GM23338 (cell line): ENCODE measurements around the gene JARID2. TPM values are rescaled to one million over a fixed set of nuclear protein-coding genes. Genes with fewer than 3 reads are reported as not detected.

Experiments
- ATAC-seq: fragments of 200-7000 bp; cut with Tn5 transposase; 3 replicates; pipeline ENCODE4 v1.9.1; 2020
- DNase-seq: peaks from one replicate; pipeline ENCODE4 v3.0.0-alpha.2; 2015; ENCODE audit warnings: low spot score
- H2AFZ ChIP-seq: fragments of 200-600 bp; sonication (generic); 2 replicates; pipeline ENCODE4 v1.8.0; 2016; ENCODE audit warnings: antibody characterized with exemption, mild to moderate bottlenecking, moderate library complexity
- H3F3A ChIP-seq: fragments of 200-600 bp; sonication (generic); replicated peaks from 2 replicates; pipeline ENCODE4 v1.8.0; 2017; ENCODE audit warnings: antibody characterized with exemption, mixed run types, low read depth
- H3K27ac ChIP-seq: fragments of 200-600 bp; sonication (generic); 2 replicates; pipeline ENCODE4 v1.6.1; 2016; ENCODE audit warnings: low read depth
- H3K27me3 ChIP-seq: fragments of 200-600 bp; sonication (generic); 2 replicates; pipeline ENCODE4 v1.8.0; 2016; ENCODE audit warnings: mild to moderate bottlenecking, mixed run types, moderate library complexity; ENCODE audit not compliant: insufficient read depth
- H3K36me3 ChIP-seq: fragments of 200-600 bp; sonication (generic); 2 replicates; pipeline ENCODE4 v1.8.0; 2016; ENCODE audit warnings: mild to moderate bottlenecking; ENCODE audit not compliant: insufficient read depth
- H3K4me1 ChIP-seq: fragments of 200-600 bp; sonication (generic); 2 replicates; pipeline ENCODE4 v1.8.0; 2016; ENCODE audit warnings: mild to moderate bottlenecking, moderate library complexity; ENCODE audit not compliant: insufficient read depth
- H3K4me2 ChIP-seq: fragments of 200-600 bp; sonication (generic); 2 replicates; pipeline ENCODE4 v1.7.1; 2017; ENCODE audit warnings: mixed run types
- H3K4me3 ChIP-seq: fragments of 200-600 bp; sonication (generic); 2 replicates; pipeline ENCODE4 v1.6.1; 2016; ENCODE audit warnings: mixed run types
- H3K79me2 ChIP-seq: fragments of 200-600 bp; sonication (generic); replicated peaks from 2 replicates; pipeline ENCODE4 v1.8.0; 2017; ENCODE audit warnings: mild to moderate bottlenecking; ENCODE audit not compliant: insufficient read depth
- H3K9me2 ChIP-seq: fragments of 200-600 bp; sonication (generic); 2 replicates; pipeline ENCODE4 v1.8.0; 2017; ENCODE audit not compliant: insufficient read depth
- H4K20me1 ChIP-seq: fragments of 200-600 bp; sonication (generic); replicated peaks from 2 replicates; pipeline ENCODE4 v1.8.0; 2017; ENCODE audit warnings: mild to moderate bottlenecking; ENCODE audit not compliant: insufficient read depth
- H3K27ac Mint-ChIP-seq: 2 replicates; pipeline ENCODE4 v1.8.0; 2020; ENCODE audit warnings: inconsistent platforms, mild to moderate bottlenecking, moderate library complexity, mixed read lengths
- H3K27me3 Mint-ChIP-seq: 3 replicates; pipeline ENCODE4 v1.8.0; 2022; ENCODE audit warnings: low read depth, mild to moderate bottlenecking, moderate library complexity, mixed read lengths, inconsistent platforms; ENCODE audit not compliant: insufficient read depth, poor library complexity
- H3K36me3 Mint-ChIP-seq: 3 replicates; pipeline ENCODE4 v1.8.0; 2021; ENCODE audit warnings: low read depth, mild to moderate bottlenecking, inconsistent platforms, moderate library complexity, mixed read lengths
- H3K4me1 Mint-ChIP-seq: 3 replicates; pipeline ENCODE4 v1.8.0; 2020; ENCODE audit warnings: mild to moderate bottlenecking, inconsistent platforms, mixed read lengths
- H3K4me3 Mint-ChIP-seq: 3 replicates; pipeline ENCODE4 v1.8.0; 2021; ENCODE audit warnings: moderate library complexity, mild to moderate bottlenecking, inconsistent platforms, mixed read lengths
- H3K9me3 Mint-ChIP-seq: 3 replicates; pipeline ENCODE4 v1.8.0; 2020; ENCODE audit warnings: moderate library complexity, mild to moderate bottlenecking, inconsistent platforms, mixed read lengths
- POLR2AphosphoS5 ChIP-seq: IDR thresholded peaks from 2 replicates; pipeline ENCODE4 v1.6.1; 2016; ENCODE audit warnings: antibody characterized with exemption, low read depth
- polyA plus RNA-seq: library from polyadenylated mRNA; unstranded; fragments of >200 nt; fragmentation: Nextera tagmentation; extraction: Ambion mirVana; gene quantifications from 2 replicates; pipeline ENCODE4 v1.2.1, GENCODE V29; 2016
- total RNA-seq: library from RNA; depleted of rRNA; stranded (reverse); fragments of >200 nt; shearing (Covaris generic); gene quantifications from 2 replicates; pipeline ENCODE4 v1.2.3, GENCODE V29; 2014
- TF ChIP-seq, protein P1 (sequence below): fragments of 250-450 bp; sonication (Bioruptor Pico); IDR thresholded peaks from 2 replicates; pipeline ENCODE4 v1.5.0; 2020; ENCODE audit warnings: mild to moderate bottlenecking, moderate library complexity
- TF ChIP-seq, protein P2 (sequence below), 2 experiments: fragments of 200-600 bp in 1 of 2; sonication (generic) in 1 of 2; conservative IDR thresholded peaks; 2 replicates each; pipeline versions ENCODE4 v1.5.1 to v1.6.1; 2016 to 2017; ENCODE audit warnings: antibody characterized with exemption in 2 of 2, low read depth in 2 of 2, mild to moderate bottlenecking in 2 of 2, moderate library complexity in 1 of 2

JARID2 gene
- total and polyA plus RNA-seq, 2 experiments from 2014 or later: 92.8 to 196 TPM

DNA sequence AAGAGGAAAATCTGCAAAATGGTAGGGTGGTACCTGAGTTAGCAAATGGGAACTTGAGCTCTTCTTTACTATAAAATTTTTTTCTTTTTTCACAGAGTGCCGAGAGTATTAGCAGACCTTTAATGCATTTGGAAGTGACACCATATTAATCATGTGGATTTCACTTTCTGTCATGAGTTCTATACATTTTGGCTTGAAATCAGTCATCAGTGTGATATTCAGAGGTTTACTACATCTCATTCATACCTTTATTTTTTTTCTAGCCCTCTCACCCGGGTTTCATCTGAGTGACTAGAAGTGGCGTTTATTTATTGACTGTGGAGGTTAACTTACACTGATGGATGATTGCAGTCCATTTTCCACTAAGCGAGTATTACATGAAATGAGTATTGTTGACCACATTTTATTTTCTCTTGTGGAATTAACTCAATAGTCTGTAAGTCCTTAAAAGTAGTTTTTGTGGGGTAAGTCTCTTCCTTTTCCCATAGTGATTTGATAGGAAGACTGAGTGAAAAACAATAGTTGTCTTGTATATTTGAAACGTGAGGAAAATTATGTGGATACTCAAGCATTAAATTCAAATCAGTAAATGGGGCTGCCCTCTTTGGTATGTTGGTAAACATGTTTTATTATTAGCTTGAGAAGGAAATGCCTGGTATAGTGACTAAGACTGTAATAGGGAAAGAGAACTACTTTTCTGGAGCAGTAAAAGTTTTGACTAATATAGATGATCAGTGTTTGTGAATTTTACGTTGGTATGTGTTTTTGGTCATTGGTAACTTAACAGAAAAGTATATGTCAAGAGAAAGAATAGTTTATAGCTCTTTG is 55.5 kb downstream of the JARID2 start (continued):
- TF ChIP-seq, protein P1, sequence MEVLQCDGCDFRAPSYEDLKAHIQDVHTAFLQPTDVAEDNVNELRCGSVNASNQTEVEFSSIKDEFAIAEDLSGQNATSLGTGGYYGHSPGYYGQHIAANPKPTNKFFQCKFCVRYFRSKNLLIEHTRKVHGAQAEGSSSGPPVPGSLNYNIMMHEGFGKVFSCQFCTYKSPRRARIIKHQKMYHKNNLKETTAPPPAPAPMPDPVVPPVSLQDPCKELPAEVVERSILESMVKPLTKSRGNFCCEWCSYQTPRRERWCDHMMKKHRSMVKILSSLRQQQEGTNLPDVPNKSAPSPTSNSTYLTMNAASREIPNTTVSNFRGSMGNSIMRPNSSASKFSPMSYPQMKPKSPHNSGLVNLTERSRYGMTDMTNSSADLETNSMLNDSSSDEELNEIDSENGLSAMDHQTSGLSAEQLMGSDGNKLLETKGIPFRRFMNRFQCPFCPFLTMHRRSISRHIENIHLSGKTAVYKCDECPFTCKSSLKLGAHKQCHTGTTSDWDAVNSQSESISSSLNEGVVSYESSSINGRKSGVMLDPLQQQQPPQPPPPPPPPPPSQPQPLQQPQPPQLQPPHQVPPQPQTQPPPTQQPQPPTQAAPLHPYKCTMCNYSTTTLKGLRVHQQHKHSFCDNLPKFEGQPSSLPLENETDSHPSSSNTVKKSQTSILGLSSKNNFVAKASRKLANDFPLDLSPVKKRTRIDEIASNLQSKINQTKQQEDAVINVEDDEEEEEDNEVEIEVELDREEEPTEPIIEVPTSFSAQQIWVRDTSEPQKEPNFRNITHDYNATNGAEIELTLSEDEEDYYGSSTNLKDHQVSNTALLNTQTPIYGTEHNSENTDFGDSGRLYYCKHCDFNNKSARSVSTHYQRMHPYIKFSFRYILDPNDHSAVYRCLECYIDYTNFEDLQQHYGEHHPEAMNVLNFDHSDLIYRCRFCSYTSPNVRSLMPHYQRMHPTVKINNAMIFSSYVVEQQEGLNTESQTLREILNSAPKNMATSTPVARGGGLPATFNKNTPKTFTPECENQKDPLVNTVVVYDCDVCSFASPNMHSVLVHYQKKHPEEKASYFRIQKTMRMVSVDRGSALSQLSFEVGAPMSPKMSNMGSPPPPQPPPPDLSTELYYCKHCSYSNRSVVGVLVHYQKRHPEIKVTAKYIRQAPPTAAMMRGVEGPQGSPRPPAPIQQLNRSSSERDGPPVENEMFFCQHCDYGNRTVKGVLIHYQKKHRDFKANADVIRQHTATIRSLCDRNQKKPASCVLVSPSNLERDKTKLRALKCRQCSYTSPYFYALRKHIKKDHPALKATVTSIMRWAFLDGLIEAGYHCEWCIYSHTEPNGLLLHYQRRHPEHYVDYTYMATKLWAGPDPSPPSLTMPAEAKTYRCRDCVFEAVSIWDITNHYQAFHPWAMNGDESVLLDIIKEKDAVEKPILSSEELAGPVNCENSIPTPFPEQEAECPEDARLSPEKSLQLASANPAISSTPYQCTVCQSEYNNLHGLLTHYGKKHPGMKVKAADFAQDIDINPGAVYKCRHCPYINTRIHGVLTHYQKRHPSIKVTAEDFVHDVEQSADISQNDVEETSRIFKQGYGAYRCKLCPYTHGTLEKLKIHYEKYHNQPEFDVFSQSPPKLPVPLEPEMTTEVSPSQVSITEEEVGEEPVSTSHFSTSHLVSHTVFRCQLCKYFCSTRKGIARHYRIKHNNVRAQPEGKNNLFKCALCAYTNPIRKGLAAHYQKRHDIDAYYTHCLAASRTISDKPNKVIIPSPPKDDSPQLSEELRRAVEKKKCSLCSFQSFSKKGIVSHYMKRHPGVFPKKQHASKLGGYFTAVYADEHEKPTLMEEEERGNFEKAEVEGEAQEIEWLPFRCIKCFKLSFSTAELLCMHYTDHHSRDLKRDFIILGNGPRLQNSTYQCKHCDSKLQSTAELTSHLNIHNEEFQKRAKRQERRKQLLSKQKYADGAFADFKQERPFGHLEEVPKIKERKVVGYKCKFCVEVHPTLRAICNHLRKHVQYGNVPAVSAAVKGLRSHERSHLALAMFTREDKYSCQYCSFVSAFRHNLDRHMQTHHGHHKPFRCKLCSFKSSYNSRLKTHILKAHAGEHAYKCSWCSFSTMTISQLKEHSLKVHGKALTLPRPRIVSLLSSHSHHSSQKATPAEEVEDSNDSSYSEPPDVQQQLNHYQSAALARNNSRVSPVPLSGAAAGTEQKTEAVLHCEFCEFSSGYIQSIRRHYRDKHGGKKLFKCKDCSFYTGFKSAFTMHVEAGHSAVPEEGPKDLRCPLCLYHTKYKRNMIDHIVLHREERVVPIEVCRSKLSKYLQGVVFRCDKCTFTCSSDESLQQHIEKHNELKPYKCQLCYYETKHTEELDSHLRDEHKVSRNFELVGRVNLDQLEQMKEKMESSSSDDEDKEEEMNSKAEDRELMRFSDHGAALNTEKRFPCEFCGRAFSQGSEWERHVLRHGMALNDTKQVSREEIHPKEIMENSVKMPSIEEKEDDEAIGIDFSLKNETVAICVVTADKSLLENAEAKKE (CRISPR knock-in tag): no peak
- TF ChIP-seq POLR2AphosphoS5: no peak

- peak overlapping the region; percentile 28; the same call in 1 of the 2 replicates for H3K4me2 ChIP-seq
- H3K4me3 ChIP-seq: peak overlapping the region; percentile 10; the same call in 1 of the 2 replicates
- peaks cover 97% of the 10 kb centered on the region for H3K4me1 ChIP-seq
- peaks cover 16% of the 10 kb centered on the region for H3K27me3 Mint-ChIP-seq
- TF ChIP-seq, protein P2, sequence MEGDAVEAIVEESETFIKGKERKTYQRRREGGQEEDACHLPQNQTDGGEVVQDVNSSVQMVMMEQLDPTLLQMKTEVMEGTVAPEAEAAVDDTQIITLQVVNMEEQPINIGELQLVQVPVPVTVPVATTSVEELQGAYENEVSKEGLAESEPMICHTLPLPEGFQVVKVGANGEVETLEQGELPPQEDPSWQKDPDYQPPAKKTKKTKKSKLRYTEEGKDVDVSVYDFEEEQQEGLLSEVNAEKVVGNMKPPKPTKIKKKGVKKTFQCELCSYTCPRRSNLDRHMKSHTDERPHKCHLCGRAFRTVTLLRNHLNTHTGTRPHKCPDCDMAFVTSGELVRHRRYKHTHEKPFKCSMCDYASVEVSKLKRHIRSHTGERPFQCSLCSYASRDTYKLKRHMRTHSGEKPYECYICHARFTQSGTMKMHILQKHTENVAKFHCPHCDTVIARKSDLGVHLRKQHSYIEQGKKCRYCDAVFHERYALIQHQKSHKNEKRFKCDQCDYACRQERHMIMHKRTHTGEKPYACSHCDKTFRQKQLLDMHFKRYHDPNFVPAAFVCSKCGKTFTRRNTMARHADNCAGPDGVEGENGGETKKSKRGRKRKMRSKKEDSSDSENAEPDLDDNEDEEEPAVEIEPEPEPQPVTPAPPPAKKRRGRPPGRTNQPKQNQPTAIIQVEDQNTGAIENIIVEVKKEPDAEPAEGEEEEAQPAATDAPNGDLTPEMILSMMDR (conservative IDR thresholded peaks at IDR 0.05; ENCODE audit: low read depth in 2 of 2): no peak
- peak; percentile 31 for TF ChIP-seq POLR2AphosphoS5
- DNase-seq: no peak
- peaks cover 11% of the 10 kb centered on the region; the same call in 2 of the 3 replicates for H3K36me3 Mint-ChIP-seq
- peaks cover 43% of the 10 kb centered on the region; the same call in 1 of the 2 replicates for H3F3A ChIP-seq
- peaks cover 100% of the 10 kb centered on the region for H3K79me2 ChIP-seq
- H3K9me3 Mint-ChIP-seq: no peaks in the 10 kb centered on the region
- H3K27me3 ChIP-seq: no peaks in the 10 kb centered on the region
- ATAC-seq: peak; percentile 25
- no peak overlapping the region for H2AFZ ChIP-seq
- no peak overlapping the region for H3K27ac Mint-ChIP-seq
- peaks cover 97% of the 10 kb centered on the region for H4K20me1 ChIP-seq
- H3K9me2 ChIP-seq: no peaks in the 10 kb centered on the region
- peak overlapping the region; percentile 35; the same call in 1 of the 2 replicates for H3K27ac ChIP-seq
- H3K4me3 Mint-ChIP-seq: no peak overlapping the region
- no peaks in the 10 kb centered on the region for H3K36me3 ChIP-seq
- peaks cover 80% of the 10 kb centered on the region for H3K4me1 Mint-ChIP-seq
Measured at GRCh38 chr6:15303162-15303919, 57.5 kb downstream of the JARID2 start.
